ENCODE results near the gene SLC5A3.

DNA sequence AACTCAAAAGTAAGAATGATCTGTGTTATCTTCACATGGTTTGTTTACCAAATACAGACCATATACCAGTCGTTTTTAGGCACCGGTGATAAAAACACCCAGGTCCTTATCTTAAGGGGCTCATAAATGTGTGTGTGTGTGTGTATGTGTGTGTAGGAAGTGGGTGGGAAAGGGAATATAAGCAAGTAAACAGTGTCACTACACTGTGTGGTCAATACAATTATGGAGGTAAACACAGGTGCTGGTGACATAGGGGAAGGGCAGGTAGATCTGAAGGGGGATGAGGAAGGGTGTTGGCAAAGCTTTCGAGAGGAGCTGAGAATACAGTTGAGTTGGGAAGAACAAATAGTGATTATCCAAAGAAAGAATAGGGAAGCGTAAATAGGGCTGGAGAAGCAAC is 19.1 kb upstream of the SLC5A3 start:
- TF ChIP-seq, protein P1, sequence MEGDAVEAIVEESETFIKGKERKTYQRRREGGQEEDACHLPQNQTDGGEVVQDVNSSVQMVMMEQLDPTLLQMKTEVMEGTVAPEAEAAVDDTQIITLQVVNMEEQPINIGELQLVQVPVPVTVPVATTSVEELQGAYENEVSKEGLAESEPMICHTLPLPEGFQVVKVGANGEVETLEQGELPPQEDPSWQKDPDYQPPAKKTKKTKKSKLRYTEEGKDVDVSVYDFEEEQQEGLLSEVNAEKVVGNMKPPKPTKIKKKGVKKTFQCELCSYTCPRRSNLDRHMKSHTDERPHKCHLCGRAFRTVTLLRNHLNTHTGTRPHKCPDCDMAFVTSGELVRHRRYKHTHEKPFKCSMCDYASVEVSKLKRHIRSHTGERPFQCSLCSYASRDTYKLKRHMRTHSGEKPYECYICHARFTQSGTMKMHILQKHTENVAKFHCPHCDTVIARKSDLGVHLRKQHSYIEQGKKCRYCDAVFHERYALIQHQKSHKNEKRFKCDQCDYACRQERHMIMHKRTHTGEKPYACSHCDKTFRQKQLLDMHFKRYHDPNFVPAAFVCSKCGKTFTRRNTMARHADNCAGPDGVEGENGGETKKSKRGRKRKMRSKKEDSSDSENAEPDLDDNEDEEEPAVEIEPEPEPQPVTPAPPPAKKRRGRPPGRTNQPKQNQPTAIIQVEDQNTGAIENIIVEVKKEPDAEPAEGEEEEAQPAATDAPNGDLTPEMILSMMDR (conservative IDR thresholded peaks at IDR 0.05), result no peak
- no peak for TF ChIP-seq ZFX (IDR thresholded peaks at IDR 0.05)
